Measurements from ENCODE around the gene WNT2.

The WNT2 gene

DNA sequence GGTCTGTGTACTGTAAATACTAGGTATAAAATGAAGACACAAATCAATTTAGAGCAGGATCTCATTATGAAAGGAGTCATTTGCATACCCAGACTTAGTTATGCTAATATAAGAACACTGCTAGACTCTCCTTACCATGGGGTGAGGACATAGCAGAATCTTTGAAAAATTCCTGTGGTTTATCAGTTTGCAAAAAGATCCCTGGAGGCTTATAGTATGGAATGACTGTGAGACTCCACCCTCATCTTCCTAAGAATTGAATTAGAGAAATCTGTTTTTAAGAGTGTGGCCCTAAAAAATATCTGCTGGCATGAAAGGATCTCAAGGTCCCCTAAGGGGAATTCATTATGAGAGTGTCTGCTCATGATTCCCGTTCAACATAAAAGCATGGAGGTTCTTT is 63.2 kb downstream of the WNT2 start:
- Histone ChIP-seq H2AFZ (ENCODE audit: insufficient read depth, low read length, poor library complexity) (no peak overlapping the region), H3K79me2 (ENCODE audit: control insufficient read depth, insufficient read depth, low read length, poor library complexity) (no peaks in the 10 kb centered on the region), H4K8ac (ENCODE audit: low read depth, low read length) (no peak overlapping the region), H4K12ac (ENCODE audit: low read depth, low read length) (no peak overlapping the region), H3K18ac (ENCODE audit: low read length) (no peak overlapping the region), H3K4me2 (ENCODE audit: low read length) (no peak overlapping the region), H2BK12ac (ENCODE audit: low read length) (no peak overlapping the region), H2BK5ac (ENCODE audit: low read depth, low read length, poor library complexity) (no peak overlapping the region), H3K4me3 (ENCODE audit: low read depth, low read length) (no peak overlapping the region), H3K36me3 (ENCODE audit: control insufficient read depth in 1 of 2, insufficient read depth in 2 of 2, low read length in 2 of 2) (no peaks in the 10 kb centered on the region), H3K4ac (ENCODE audit: low read depth, low read length) (no peak overlapping the region), H3K27ac (ENCODE audit: low read depth, low read length) (no peak overlapping the region), H3K9ac (ENCODE audit: low read length) (no peak overlapping the region), H4K91ac (ENCODE audit: low read depth, low read length) (no peak overlapping the region), H3K27me3 (ENCODE audit: insufficient read depth, low read length) (no peaks in the 10 kb centered on the region), H3K9me3 (ENCODE audit: insufficient read depth, low read depth, low read length) (no peaks in the 10 kb centered on the region), H3K14ac (ENCODE audit: low read length) (no peak overlapping the region), H2AK5ac (ENCODE audit: low read length) (no peak overlapping the region), H3K4me1 (ENCODE audit: control insufficient read depth in 1 of 2, insufficient read depth in 2 of 2, low read length in 2 of 2) (no peaks in the 10 kb centered on the region), H3K79me1 (ENCODE audit: low read length) (no peaks in the 10 kb centered on the region), H2BK120ac (ENCODE audit: insufficient read depth, low read length, poor library complexity) (no peak overlapping the region), H3K23ac (ENCODE audit: low read length) (no peak overlapping the region)
- peak in 1 of 2 donors; percentile 21 for DNase-seq
- WGBS (ENCODE audit: extremely low coverage, insufficient coverage, insufficient read length) = no CpG with 5 or more reads among the region's 1 CpG

DNA sequence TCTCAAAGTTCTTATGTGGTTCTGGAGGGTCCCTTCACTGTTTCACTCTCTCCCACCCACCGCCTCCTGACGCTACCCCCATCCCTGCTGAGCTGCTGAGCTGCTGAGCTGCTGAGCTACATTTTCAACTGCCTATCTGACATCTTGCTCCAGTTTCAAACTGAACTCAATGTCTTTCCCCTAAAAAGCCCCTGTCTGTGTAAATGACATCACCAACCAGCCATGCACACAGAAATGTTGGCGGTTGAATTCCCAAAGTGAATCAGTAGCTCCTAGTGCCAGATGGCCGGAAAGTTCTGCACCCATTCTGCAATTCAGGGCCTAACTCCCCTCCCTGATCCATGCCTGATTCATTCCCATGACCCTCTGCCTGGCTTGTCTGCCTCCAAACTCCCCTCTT is 71.2 kb downstream of the WNT2 start:
- Histone ChIP-seq H3K4me1 (ENCODE audit: control insufficient read depth in 1 of 2, insufficient read depth in 2 of 2, low read length in 2 of 2) (no peaks in the 10 kb centered on the region), H3K4me2 (ENCODE audit: low read length) (no peak overlapping the region), H2BK120ac (ENCODE audit: insufficient read depth, low read length, poor library complexity) (no peak overlapping the region), H3K9ac (ENCODE audit: low read length) (no peak overlapping the region), H3K23ac (ENCODE audit: low read length) (no peak overlapping the region), H2BK12ac (ENCODE audit: low read length) (no peak overlapping the region), H3K4me3 (ENCODE audit: low read depth, low read length) (no peak overlapping the region), H4K91ac (ENCODE audit: low read depth, low read length) (no peak overlapping the region), H3K36me3 (ENCODE audit: control insufficient read depth in 1 of 2, insufficient read depth in 2 of 2, low read length in 2 of 2) (no peaks in the 10 kb centered on the region), H3K79me2 (ENCODE audit: control insufficient read depth, insufficient read depth, low read length, poor library complexity) (no peaks in the 10 kb centered on the region), H4K8ac (ENCODE audit: low read depth, low read length) (no peak overlapping the region), H2BK5ac (ENCODE audit: low read depth, low read length, poor library complexity) (no peak overlapping the region), H4K12ac (ENCODE audit: low read depth, low read length) (no peak overlapping the region), H3K27me3 (ENCODE audit: insufficient read depth, low read length) (no peaks in the 10 kb centered on the region), H3K4ac (ENCODE audit: low read depth, low read length) (no peak overlapping the region), H3K9me3 (ENCODE audit: insufficient read depth, low read depth, low read length) (no peaks in the 10 kb centered on the region), H3K18ac (ENCODE audit: low read length) (no peak overlapping the region), H3K27ac (ENCODE audit: low read depth, low read length) (no peak overlapping the region), H3K79me1 (ENCODE audit: low read length) (no peaks in the 10 kb centered on the region), H2AFZ (ENCODE audit: insufficient read depth, low read length, poor library complexity) (no peak overlapping the region), H3K14ac (ENCODE audit: low read length) (no peak overlapping the region), H2AK5ac (ENCODE audit: low read length) (no peak overlapping the region)
- no peak for DNase-seq
- WGBS (ENCODE audit: extremely low coverage, insufficient coverage, insufficient read length) = no CpG with 5 or more reads among the region's 4 CpGs

DNA sequence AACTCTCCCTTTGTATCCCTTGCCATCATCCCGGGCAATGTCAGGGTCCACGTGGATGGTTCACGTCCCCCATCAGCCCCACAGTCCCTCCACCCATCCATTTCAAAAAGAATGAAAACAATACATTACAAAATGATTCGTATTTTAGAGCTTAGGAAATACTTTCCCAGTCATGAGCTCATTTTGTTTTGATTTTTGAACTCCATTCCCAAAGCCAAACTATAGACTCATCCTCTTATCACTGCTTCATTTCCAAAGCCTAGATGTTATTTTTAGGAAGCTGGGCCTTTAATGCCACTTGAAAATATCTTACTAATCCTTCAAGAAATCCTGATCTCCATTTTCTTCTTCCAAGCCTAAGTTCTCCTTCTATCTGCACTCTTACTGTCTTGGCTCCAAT is 72.1 kb downstream of the WNT2 start:
- Histone ChIP-seq H3K27ac (ENCODE audit: low read depth, low read length) (no peak overlapping the region), H3K14ac (ENCODE audit: low read length) (no peak overlapping the region), H2AK5ac (ENCODE audit: low read length) (no peak overlapping the region), H3K27me3 (ENCODE audit: insufficient read depth, low read length) (no peaks in the 10 kb centered on the region), H3K9me3 (ENCODE audit: insufficient read depth, low read depth, low read length) (no peaks in the 10 kb centered on the region), H2BK5ac (ENCODE audit: low read depth, low read length, poor library complexity) (no peak overlapping the region), H3K36me3 (ENCODE audit: control insufficient read depth in 1 of 2, insufficient read depth in 2 of 2, low read length in 2 of 2) (no peaks in the 10 kb centered on the region), H3K23ac (ENCODE audit: low read length) (no peak overlapping the region), H4K12ac (ENCODE audit: low read depth, low read length) (no peak overlapping the region), H2BK120ac (ENCODE audit: insufficient read depth, low read length, poor library complexity) (no peak overlapping the region), H4K91ac (ENCODE audit: low read depth, low read length) (no peak overlapping the region), H4K8ac (ENCODE audit: low read depth, low read length) (no peak overlapping the region), H3K18ac (ENCODE audit: low read length) (no peak overlapping the region), H2AFZ (ENCODE audit: insufficient read depth, low read length, poor library complexity) (no peak overlapping the region), H3K79me2 (ENCODE audit: control insufficient read depth, insufficient read depth, low read length, poor library complexity) (no peaks in the 10 kb centered on the region), H3K4me3 (ENCODE audit: low read depth, low read length) (no peak overlapping the region), H3K4me2 (ENCODE audit: low read length) (no peak overlapping the region), H3K9ac (ENCODE audit: low read length) (no peak overlapping the region), H3K79me1 (ENCODE audit: low read length) (no peaks in the 10 kb centered on the region), H2BK12ac (ENCODE audit: low read length) (no peak overlapping the region), H3K4me1 (ENCODE audit: control insufficient read depth in 1 of 2, insufficient read depth in 2 of 2, low read length in 2 of 2) (no peaks in the 10 kb centered on the region), H3K4ac (ENCODE audit: low read depth, low read length) (no peak overlapping the region)
- no CpG with 5 or more reads among the region's 4 CpGs for WGBS (ENCODE audit: extremely low coverage, insufficient coverage, insufficient read length)
- DNase-seq = no peak

DNA sequence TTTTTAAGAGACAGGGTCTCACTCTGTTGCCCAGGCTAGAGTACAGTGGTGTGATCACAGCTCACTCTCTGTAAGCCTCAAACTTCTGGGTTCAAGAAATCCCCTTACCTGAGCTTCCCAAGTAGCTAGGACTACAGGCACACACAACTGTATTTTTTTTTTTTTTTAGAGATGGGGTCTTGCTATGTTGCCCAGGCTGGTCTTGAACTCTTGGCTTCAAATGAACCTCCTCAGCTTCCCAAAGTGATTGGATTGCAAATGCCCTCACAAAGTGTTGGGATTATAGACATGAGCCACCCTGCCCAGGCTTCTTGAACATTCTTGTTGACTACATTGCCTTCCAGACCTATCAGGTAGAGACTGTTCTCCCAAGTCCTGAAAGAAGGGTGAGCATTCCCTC is 72.6 kb downstream of the WNT2 start:
- no peaks in the 10 kb centered on the region for H3K4me1 ChIP-seq (ENCODE audit: control insufficient read depth in 1 of 2, insufficient read depth in 2 of 2, low read length in 2 of 2)
- no peak overlapping the region for H2AK5ac ChIP-seq (ENCODE audit: low read length)
- H3K14ac ChIP-seq (ENCODE audit: low read length) = no peak overlapping the region
- no peak overlapping the region for H3K23ac ChIP-seq (ENCODE audit: low read length)
- H2BK120ac ChIP-seq (ENCODE audit: insufficient read depth, low read length, poor library complexity) = no peak overlapping the region
- H2AFZ ChIP-seq (ENCODE audit: insufficient read depth, low read length, poor library complexity) = no peak overlapping the region
- no peak overlapping the region for H3K27ac ChIP-seq (ENCODE audit: low read depth, low read length)
- no peak overlapping the region for H2BK5ac ChIP-seq (ENCODE audit: low read depth, low read length, poor library complexity)
- H3K9me3 ChIP-seq (ENCODE audit: insufficient read depth, low read depth, low read length) = no peaks in the 10 kb centered on the region
- no peak overlapping the region for H3K18ac ChIP-seq (ENCODE audit: low read length)
- H2BK12ac ChIP-seq (ENCODE audit: low read length) = no peak overlapping the region
- H3K4me2 ChIP-seq (ENCODE audit: low read length) = no peak overlapping the region
- no peak overlapping the region for H4K91ac ChIP-seq (ENCODE audit: low read depth, low read length)
- no peak overlapping the region for H3K4ac ChIP-seq (ENCODE audit: low read depth, low read length)
- no peak overlapping the region for H3K4me3 ChIP-seq (ENCODE audit: low read depth, low read length)
- H3K27me3 ChIP-seq (ENCODE audit: insufficient read depth, low read length) = no peaks in the 10 kb centered on the region
- no peaks in the 10 kb centered on the region for H3K79me1 ChIP-seq (ENCODE audit: low read length)
- H3K9ac ChIP-seq (ENCODE audit: low read length) = no peak overlapping the region
- H3K36me3 ChIP-seq (ENCODE audit: control insufficient read depth in 1 of 2, insufficient read depth in 2 of 2, low read length in 2 of 2) = no peaks in the 10 kb centered on the region
- no peak overlapping the region for H4K8ac ChIP-seq (ENCODE audit: low read depth, low read length)
- no peaks in the 10 kb centered on the region for H3K79me2 ChIP-seq (ENCODE audit: control insufficient read depth, insufficient read depth, low read length, poor library complexity)
- DNase-seq = no peak
- H4K12ac ChIP-seq (ENCODE audit: low read depth, low read length) = no peak overlapping the region

DNA sequence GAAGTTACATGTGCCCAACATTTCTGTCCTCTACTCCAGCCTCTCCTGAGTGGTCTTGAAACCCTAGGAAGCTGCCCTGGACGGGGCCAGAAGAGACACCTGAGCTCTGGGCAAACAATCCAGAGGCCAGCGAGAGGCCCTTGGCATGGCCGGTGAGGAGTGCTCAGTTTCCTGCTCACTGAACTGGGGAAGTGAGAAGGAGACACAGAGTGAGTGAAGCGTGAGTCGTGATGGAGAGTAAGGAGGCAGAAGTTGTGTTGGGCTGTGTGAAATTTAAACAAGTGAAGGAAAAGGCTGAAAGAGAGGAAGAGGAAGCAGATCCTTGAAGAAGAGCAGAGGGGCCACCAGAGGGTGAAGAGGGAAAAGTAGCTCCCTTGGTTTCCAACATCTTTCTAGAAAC is 73.2 kb downstream of the WNT2 start:
- Histone ChIP-seq H2BK5ac (ENCODE audit: low read depth, low read length, poor library complexity) (no peak overlapping the region), H4K12ac (ENCODE audit: low read depth, low read length) (no peak overlapping the region), H3K27ac (ENCODE audit: low read depth, low read length) (no peak overlapping the region), H2AFZ (ENCODE audit: insufficient read depth, low read length, poor library complexity) (no peak overlapping the region), H3K4ac (ENCODE audit: low read depth, low read length) (no peak overlapping the region), H3K18ac (ENCODE audit: low read length) (no peak overlapping the region), H3K4me2 (ENCODE audit: low read length) (no peak overlapping the region), H3K23ac (ENCODE audit: low read length) (no peak overlapping the region), H3K9me3 (ENCODE audit: insufficient read depth, low read depth, low read length) (no peaks in the 10 kb centered on the region), H3K4me1 (ENCODE audit: control insufficient read depth in 1 of 2, insufficient read depth in 2 of 2, low read length in 2 of 2) (no peaks in the 10 kb centered on the region), H2BK120ac (ENCODE audit: insufficient read depth, low read length, poor library complexity) (no peak overlapping the region), H2AK5ac (ENCODE audit: low read length) (no peak overlapping the region), H3K27me3 (ENCODE audit: insufficient read depth, low read length) (no peaks in the 10 kb centered on the region), H3K36me3 (ENCODE audit: control insufficient read depth in 1 of 2, insufficient read depth in 2 of 2, low read length in 2 of 2) (no peaks in the 10 kb centered on the region), H2BK12ac (ENCODE audit: low read length) (no peak overlapping the region), H4K91ac (ENCODE audit: low read depth, low read length) (no peak overlapping the region), H3K79me2 (ENCODE audit: control insufficient read depth, insufficient read depth, low read length, poor library complexity) (no peaks in the 10 kb centered on the region), H3K14ac (ENCODE audit: low read length) (no peak overlapping the region), H3K4me3 (ENCODE audit: low read depth, low read length) (no peak overlapping the region), H3K79me1 (ENCODE audit: low read length) (no peaks in the 10 kb centered on the region), H3K9ac (ENCODE audit: low read length) (no peak overlapping the region), H4K8ac (ENCODE audit: low read depth, low read length) (no peak overlapping the region)
- 100% methylated on average over 2 of the region's 5 CpGs for WGBS (ENCODE audit: extremely low coverage, insufficient coverage, insufficient read length)
- DNase-seq = no peak

Data from trophoblast cell (in vitro differentiated cells and primary cell).